HG02884 (cell line): ENCODE results near the gene AKR1C4.
"Not testable (repeated sequence)": the region's sequence is repeated elsewhere in the genome, so short reads cannot be mapped to it uniquely, and the experiment has no call there.

Experiments
- ATAC-seq: cut with Tn5 transposase; IDR thresholded peaks from one replicate; pipeline ENCODE4 v1.9.1; 2021; ENCODE audit warnings: mild to moderate bottlenecking, moderate library complexity; ENCODE audit not compliant: unreplicated experiment

AKR1C4 gene

GRCh38 chr10:5199398-5199797 lies 2.8 kb downstream of the AKR1C4 start:
- no peak for ATAC-seq

GRCh38 chr10:5206799-5207198 lies 10.2 kb downstream of the AKR1C4 start:
- ATAC-seq, result no peak

DNA sequence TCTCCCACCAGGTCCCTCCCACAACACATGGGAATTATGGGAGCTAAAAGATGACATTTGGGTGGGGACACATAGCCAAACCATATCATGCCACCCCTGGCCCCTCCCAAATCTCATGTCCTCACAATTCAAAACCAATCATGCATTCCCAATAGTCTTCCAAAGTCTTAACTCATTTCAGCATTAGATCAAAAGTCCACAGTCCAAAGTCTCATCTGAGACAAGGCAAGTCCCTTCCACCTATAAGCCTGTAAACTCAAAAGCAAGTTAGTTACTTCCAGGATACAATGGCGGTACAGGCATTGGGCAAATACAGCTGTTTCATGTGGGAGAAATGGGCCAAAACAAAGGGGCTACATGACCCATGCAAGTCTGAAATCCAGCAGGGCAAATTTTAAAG lies 13.1 kb downstream of the AKR1C4 start:
- not testable (repeated sequence) for ATAC-seq

DNA sequence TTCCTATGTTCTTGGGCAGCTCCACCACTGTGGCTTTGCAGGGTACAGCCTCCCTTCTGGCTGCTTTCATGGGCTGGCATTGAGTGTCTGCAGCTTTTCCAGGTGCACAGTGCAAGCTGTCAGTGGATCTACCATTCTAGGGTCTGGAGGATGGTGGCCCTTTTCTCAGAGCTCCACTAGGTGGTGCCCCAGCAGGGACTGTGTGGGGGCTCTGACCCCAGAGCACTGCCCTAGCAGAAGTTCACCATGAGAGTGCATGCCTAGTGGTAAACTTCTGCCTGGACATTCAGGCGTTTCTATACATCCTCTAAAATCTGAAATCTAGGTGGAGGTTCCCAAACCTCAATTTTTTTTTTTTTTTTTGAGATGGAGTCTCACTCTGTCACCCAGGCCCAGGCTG lies 13.6 kb downstream of the AKR1C4 start:
- not testable (repeated sequence) for ATAC-seq

GRCh38 chr10:5211696-5212536 lies 15.3 kb downstream of the AKR1C4 start:
- ATAC-seq, result no peak

- ATAC-seq, result no peak
These were observed 20.2 kb downstream of the AKR1C4 start for GRCh38 chr10:5216801-5217200.

DNA sequence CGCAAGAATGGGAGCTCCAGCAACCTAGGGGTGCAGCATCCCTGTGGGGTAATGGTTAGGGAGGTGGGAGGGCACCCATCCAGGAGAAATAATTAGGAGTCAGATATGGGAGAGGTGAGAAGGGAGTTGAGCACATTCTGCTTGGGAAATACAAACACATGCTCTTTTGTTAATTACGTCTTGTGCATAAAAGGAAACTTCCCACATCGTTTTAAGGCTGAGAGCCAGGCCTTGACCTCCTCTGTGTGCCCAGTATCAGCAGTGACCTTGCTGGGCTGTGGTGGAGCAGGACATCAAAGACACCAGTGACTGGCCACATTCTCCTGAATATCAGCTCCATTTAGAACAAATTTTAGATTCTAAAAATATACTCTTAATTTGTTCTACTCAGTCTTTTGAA lies 22.6 kb downstream of the AKR1C4 start:
- no peak for ATAC-seq

GRCh38 chr10:5222942-5223341 lies 26.3 kb downstream of the AKR1C4 start:
- not testable (repeated sequence) for ATAC-seq

DNA sequence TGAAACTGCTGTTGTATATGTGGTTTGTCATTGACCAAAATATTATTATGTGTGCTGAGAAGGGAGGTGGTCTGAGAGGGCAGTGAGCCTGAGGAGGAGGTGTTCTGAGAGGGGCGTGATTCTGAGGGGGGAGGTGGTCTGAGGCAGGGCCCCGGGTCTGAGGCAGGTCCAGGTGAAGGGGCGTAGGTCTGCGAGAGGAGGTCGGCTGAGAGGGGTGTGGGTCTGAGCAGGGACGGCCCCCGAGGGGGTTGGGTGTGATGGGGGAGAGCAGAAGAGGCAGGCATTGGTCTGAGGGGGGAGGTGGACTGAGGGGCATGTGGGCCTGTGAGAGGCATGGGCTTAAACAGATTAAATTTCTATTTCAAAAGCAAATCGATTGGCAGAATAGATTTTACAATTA lies 32.4 kb downstream of the AKR1C4 start:
- no peak for ATAC-seq

GRCh38 chr10:5233324-5233723 lies 36.7 kb downstream of the AKR1C4 start:
- no peak for ATAC-seq

GRCh38 chr10:5234106-5234860 lies 37.6 kb downstream of the AKR1C4 start:
- ATAC-seq, result no peak

DNA sequence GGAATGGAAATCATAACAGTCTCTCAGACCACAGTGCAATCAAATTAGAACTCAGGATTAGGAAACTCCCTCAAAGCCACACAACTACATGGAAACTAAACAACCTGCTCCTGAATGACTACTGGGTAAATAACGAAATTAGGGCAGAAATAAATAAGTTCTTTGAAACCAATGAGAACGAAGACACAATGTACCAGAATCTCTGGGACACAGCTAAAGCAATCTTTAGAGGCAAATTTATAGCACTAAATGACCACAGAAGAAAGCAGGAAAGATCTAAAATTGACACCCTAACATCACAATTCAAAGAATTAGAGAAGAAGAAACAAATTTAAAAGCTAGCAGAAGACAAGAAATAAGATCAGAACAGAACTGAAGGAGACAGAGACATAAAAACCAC lies 40.9 kb downstream of the AKR1C4 start:
- not testable (repeated sequence) for ATAC-seq

DNA sequence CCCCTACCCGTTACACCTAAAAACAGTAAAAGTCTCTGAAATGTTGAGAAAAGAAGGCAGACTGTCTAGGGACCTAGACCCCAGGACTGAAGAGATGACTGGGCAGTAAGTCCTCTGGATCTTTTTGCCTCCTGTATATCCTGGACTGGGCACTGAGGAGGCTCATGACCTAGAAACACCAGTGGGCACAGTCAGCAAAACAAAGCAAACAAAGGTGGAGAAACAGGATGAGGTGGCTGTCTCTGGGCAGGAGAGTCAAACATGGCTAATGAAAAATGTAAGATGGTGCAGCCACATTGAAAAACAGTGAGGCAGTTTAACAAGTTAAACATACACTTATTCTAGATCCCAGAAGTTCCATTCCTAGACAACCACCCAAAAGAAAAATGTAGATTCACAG lies 45.9 kb downstream of the AKR1C4 start:
- ATAC-seq, result no peak

DNA sequence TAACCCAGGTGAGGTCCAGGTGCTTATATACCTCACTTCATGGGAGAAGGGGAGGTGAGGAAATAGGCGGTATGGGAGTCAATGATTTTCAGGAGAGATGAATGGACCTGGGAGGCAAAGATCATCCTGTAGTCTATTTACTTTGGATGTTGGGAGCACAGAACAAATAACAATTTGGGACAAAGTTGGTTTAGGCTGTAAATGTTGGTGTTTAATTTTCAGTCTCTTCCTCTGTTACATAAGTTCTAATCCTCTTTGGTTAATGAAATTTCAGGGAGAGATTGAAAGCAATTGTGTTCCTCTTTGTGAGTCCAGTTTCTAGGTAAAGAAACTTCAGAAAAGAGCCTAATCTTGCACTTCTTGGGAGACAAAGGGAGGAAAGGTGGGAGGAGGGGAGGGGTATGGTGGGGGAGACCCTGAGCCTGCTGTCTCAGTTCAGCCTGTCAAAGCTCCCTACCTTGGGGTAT lies 46.9 kb downstream of the AKR1C4 start:
- no peak for ATAC-seq

- ATAC-seq, result no peak
These were observed 55.8 kb downstream of the AKR1C4 start for GRCh38 chr10:5252177-5253037.

DNA sequence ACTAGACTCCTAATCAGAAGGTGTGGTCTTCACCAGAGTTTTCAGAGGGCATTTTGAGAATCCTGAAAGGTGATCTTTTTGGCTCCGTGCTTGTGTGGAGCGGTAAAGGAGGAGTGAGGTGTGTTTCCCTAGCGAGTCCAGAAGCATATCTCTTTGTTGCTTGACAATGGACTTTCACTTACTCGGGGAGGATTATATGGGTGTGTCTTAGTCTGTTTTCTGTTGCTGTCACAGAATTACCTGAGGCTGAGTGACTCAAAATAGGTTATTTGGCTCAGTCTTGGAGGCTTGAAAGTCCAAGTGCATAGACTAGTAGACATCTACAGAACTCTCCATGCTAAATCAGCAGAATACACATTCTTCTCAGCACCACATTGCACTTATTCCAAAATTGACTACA lies 57.9 kb downstream of the AKR1C4 start:
- no peak for ATAC-seq

- not testable (repeated sequence) for ATAC-seq
These were observed 61.1 kb downstream of the AKR1C4 start for GRCh38 chr10:5257768-5258167.

- ATAC-seq, result no peak
These were observed 62.7 kb downstream of the AKR1C4 start for GRCh38 chr10:5259132-5259951.

- ATAC-seq, result no peak
These were observed 63.4 kb downstream of the AKR1C4 start for GRCh38 chr10:5259952-5260578.

- no peak for ATAC-seq
These were observed 64.2 kb downstream of the AKR1C4 start for GRCh38 chr10:5260828-5261227.
